SK-N-MC (cell line): ENCODE data around the gene KCNJ9.

ENCODE experiments used
- DNase-seq: peaks from one replicate; pipeline ENCODE4 v3.0.0-alpha.2; 2011; ENCODE audit warnings: low read depth, low spot score
- H3K27ac ChIP-seq: fragments of 200-600 bp; sonication (generic); 2 replicates; pipeline ENCODE4 v1.5.1; 2016; ENCODE audit warnings: mixed run types
- H3K36me3 ChIP-seq: fragments of 200-600 bp; sonication (generic); 2 replicates; pipeline ENCODE4 v1.6.1; 2017; ENCODE audit warnings: antibody characterized with exemption, low read length, mixed read lengths; ENCODE audit not compliant: insufficient read depth
- H3K4me3 ChIP-seq: fragments of 200-600 bp; sonication (generic); 2 replicates; pipeline ENCODE4 v1.5.1; 2016
- H3K9ac ChIP-seq: fragments of 200-600 bp; sonication (generic); 2 replicates; pipeline ENCODE4 v1.8.0; 2017; ENCODE audit warnings: mixed run types, mixed read lengths; ENCODE audit not compliant: insufficient read length
- H3K9me3 ChIP-seq: fragments of 200-600 bp; sonication (generic); 2 replicates; pipeline ENCODE4 v1.6.1; 2017; ENCODE audit warnings: low read depth, mild to moderate bottlenecking, antibody characterized with exemption, low read length, moderate library complexity, mixed read lengths
- EZH2 ChIP-seq: fragments of 200-600 bp; sonication (generic); IDR thresholded peaks from one replicate; pipeline ENCODE4 v1.6.1; 2017; ENCODE audit warnings: antibody characterized with exemption
- FOXP2 ChIP-seq: optimal IDR thresholded peaks from 2 replicates; pipeline ENCODE3; 2011; ENCODE audit warnings: mild to moderate bottlenecking, moderate library complexity; ENCODE audit not compliant: insufficient read depth; ENCODE audit errors: extremely low read length, control extremely low read depth
- POLR2AphosphoS5 ChIP-seq: IDR thresholded peaks from 2 replicates; pipeline ENCODE4 v1.6.1; 2012; ENCODE audit warnings: mild to moderate bottlenecking, low read depth, low read length, borderline replicate concordance

Gene KCNJ9

GRCh38 chr1:160113407-160113806, 32.1 kb downstream of the KCNJ9 start:
- no peak overlapping the region for H3K4me3 ChIP-seq
- no peak overlapping the region for H3K27ac ChIP-seq
- TF ChIP-seq POLR2AphosphoS5 (no peak), EZH2 (no peak), FOXP2 (no peak)
- no peak for DNase-seq
- H3K9ac ChIP-seq, result no peak overlapping the region
- H3K9me3 ChIP-seq, result no peaks in the 10 kb centered on the region
- H3K36me3 ChIP-seq, result no peaks in the 10 kb centered on the region

- Histone ChIP-seq H3K27ac (no peak overlapping the region), H3K36me3 (no peaks in the 10 kb centered on the region), H3K9me3 (no peaks in the 10 kb centered on the region), H3K9ac (no peak overlapping the region), H3K4me3 (no peak overlapping the region)
- no peak for DNase-seq
- no peak for TF ChIP-seq EZH2
Observed at GRCh38 chr1:160114085-160114484, 32.7 kb downstream of the KCNJ9 start.

GRCh38 chr1:160115545-160116282, 34.4 kb downstream of the KCNJ9 start, which contains the start of gene ATP1A2:
Gene ATP1A2, plus strand, starts transcription at chr1:160115759. Its CDS starts 103 bp downstream, at chr1:160115862.
- no peak within 1 kb of the TSS for H3K9ac ChIP-seq
- no peaks in the 10 kb centered on the region for H3K36me3 ChIP-seq
- no peaks in the 10 kb centered on the region for H3K9me3 ChIP-seq
- DNase-seq, result no peak
- H3K4me3 ChIP-seq, result no peak within 1 kb of the TSS
- TF ChIP-seq EZH2, result no peak
- TF ChIP-seq POLR2AphosphoS5, result no peak
- no peak for TF ChIP-seq FOXP2
- H3K27ac ChIP-seq, result no peak within 1 kb of the TSS

- DNase-seq, result no peak
- no peak overlapping the region for H3K27ac ChIP-seq
- no peaks in the 10 kb centered on the region for H3K9me3 ChIP-seq
- no peak overlapping the region for H3K9ac ChIP-seq
- TF ChIP-seq EZH2, result no peak
- TF ChIP-seq FOXP2, result no peak
- TF ChIP-seq POLR2AphosphoS5, result no peak
- H3K36me3 ChIP-seq, result no peaks in the 10 kb centered on the region
- H3K4me3 ChIP-seq, result no peak overlapping the region
Observed at GRCh38 chr1:160116283-160117147, 35.2 kb downstream of the KCNJ9 start.

- H3K9me3 ChIP-seq, result no peaks in the 10 kb centered on the region
- no peak overlapping the region for H3K4me3 ChIP-seq
- H3K27ac ChIP-seq, result no peak overlapping the region
- TF ChIP-seq FOXP2 (no peak), POLR2AphosphoS5 (no peak), EZH2 (no peak)
- H3K9ac ChIP-seq, result no peak overlapping the region
- no peaks in the 10 kb centered on the region for H3K36me3 ChIP-seq
- DNase-seq, result no peak
Observed at GRCh38 chr1:160117300-160117699, 36.0 kb downstream of the KCNJ9 start.

GRCh38 chr1:160117709-160118183, 36.4 kb downstream of the KCNJ9 start:
- no peak for TF ChIP-seq POLR2AphosphoS5
- no peak for TF ChIP-seq FOXP2
- TF ChIP-seq EZH2, result no peak

GRCh38 chr1:160118928-160119327, 37.6 kb downstream of the KCNJ9 start:
- H3K9me3 ChIP-seq, result no peaks in the 10 kb centered on the region
- no peak for DNase-seq
- H3K9ac ChIP-seq, result no peak overlapping the region
- TF ChIP-seq EZH2 (no peak), POLR2AphosphoS5 (no peak), FOXP2 (no peak)
- H3K36me3 ChIP-seq, result no peaks in the 10 kb centered on the region
- no peak overlapping the region for H3K4me3 ChIP-seq
- no peak overlapping the region for H3K27ac ChIP-seq

More at GRCh38 chr1:160117709-160118183, 36.4 kb downstream of the KCNJ9 start:
- Histone ChIP-seq H3K4me3 (no peak overlapping the region), H3K27ac (no peak overlapping the region), H3K9ac (no peak overlapping the region), H3K9me3 (no peaks in the 10 kb centered on the region), H3K36me3 (no peaks in the 10 kb centered on the region)
- no peak for DNase-seq

- Histone ChIP-seq H3K4me3 (no peak overlapping the region), H3K9ac (no peak overlapping the region), H3K9me3 (no peaks in the 10 kb centered on the region), H3K27ac (no peak overlapping the region), H3K36me3 (no peaks in the 10 kb centered on the region)
- DNase-seq, result no peak
- TF ChIP-seq EZH2, result no peak
- no peak for TF ChIP-seq FOXP2
- no peak for TF ChIP-seq POLR2AphosphoS5
Observed at GRCh38 chr1:160120797-160121196, 39.5 kb downstream of the KCNJ9 start.

GRCh38 chr1:160121388-160121787, 40.0 kb downstream of the KCNJ9 start:
- Histone ChIP-seq H3K4me3 (no peak overlapping the region), H3K9ac (no peak overlapping the region), H3K36me3 (no peaks in the 10 kb centered on the region), H3K9me3 (no peaks in the 10 kb centered on the region), H3K27ac (no peak overlapping the region)
- no peak for TF ChIP-seq EZH2
- no peak for TF ChIP-seq POLR2AphosphoS5
- DNase-seq, result no peak
